T-helper 1 cell treated with Interleukin-12 subunit alpha and Interleukin-12 subunit beta and Interleukin-4 antibody, amounts not matched to agents 30 μg/mL and 1 μg/mL, for 36 hours (primary cell): ENCODE measurements around the gene FOXA1.

ENCODE experiments used
- H3K27ac Mint-ChIP-seq: one replicate; pipeline ENCODE4 v1.8.0; 2021; ENCODE audit warnings: mild to moderate bottlenecking, mixed read lengths
- H3K27me3 Mint-ChIP-seq: one replicate; pipeline ENCODE4 v1.8.0; 2021; ENCODE audit warnings: low read depth, mixed read lengths
- H3K36me3 Mint-ChIP-seq: one replicate; pipeline ENCODE4 v1.8.0; 2021; ENCODE audit warnings: low read depth, mixed read lengths
- H3K4me1 Mint-ChIP-seq: one replicate; pipeline ENCODE4 v1.8.0; 2021; ENCODE audit warnings: low read depth, mixed read lengths
- H3K4me3 Mint-ChIP-seq: one replicate; pipeline ENCODE4 v1.8.0; 2021; ENCODE audit warnings: mild to moderate bottlenecking, moderate library complexity, mixed read lengths
- H3K9me3 Mint-ChIP-seq: one replicate; pipeline ENCODE4 v1.8.0; 2021; ENCODE audit warnings: mixed read lengths

Gene FOXA1

GRCh38 chr14:37615582-37616289 lies 20.7 kb upstream of the FOXA1 start:
- Mint-ChIP-seq H3K4me1 (no peaks in the 10 kb centered on the region), H3K4me3 (no peak overlapping the region), H3K36me3 (peaks cover 2% of the 10 kb centered on the region), H3K9me3 (peaks cover 42% of the 10 kb centered on the region), H3K27ac (no peak overlapping the region), H3K27me3 (peaks cover 4% of the 10 kb centered on the region)

DNA sequence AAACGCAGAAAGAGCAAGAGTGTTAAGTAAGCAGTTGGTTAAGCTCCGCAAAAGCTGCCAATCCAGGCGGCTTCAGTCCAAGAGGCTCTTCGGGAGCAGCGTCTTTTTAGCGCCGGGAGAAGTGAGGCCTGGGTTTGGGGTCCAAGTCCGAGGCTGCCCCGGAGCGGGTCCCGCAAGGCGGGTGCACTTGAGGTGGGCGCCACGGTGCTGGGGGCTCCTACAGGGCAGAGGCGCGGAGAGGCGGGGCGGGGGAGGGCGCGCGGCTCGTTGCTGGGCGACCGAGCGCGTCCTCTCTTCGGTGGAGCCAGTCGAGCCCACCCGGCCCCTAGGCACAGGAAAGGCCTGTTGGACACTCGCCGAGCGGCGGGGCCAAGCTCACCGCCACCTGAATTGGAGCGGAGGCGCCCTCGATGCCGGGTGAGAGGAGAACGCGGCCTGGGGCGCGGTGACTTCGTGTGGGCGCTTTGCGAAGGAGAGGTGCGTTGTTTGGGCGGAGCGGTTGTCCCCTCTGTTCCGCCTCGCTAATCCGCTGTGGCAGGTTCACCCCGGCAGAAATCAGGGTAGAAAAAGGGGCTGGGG lies 16.0 kb upstream of the FOXA1 start:
- H3K27ac Mint-ChIP-seq, result no peak overlapping the region
- H3K9me3 Mint-ChIP-seq, result peaks cover 36% of the 10 kb centered on the region
- no peak overlapping the region for H3K4me3 Mint-ChIP-seq
- peaks cover 3% of the 10 kb centered on the region for H3K27me3 Mint-ChIP-seq
- no peaks in the 10 kb centered on the region for H3K4me1 Mint-ChIP-seq
- peaks cover 2% of the 10 kb centered on the region for H3K36me3 Mint-ChIP-seq

GRCh38 chr14:37608649-37609048 lies 13.6 kb upstream of the FOXA1 start:
- H3K27me3 Mint-ChIP-seq, result peaks cover 3% of the 10 kb centered on the region
- no peaks in the 10 kb centered on the region for H3K4me1 Mint-ChIP-seq
- peaks cover 18% of the 10 kb centered on the region for H3K9me3 Mint-ChIP-seq
- no peak overlapping the region for H3K4me3 Mint-ChIP-seq
- H3K36me3 Mint-ChIP-seq, result no peaks in the 10 kb centered on the region
- H3K27ac Mint-ChIP-seq, result no peak overlapping the region

DNA sequence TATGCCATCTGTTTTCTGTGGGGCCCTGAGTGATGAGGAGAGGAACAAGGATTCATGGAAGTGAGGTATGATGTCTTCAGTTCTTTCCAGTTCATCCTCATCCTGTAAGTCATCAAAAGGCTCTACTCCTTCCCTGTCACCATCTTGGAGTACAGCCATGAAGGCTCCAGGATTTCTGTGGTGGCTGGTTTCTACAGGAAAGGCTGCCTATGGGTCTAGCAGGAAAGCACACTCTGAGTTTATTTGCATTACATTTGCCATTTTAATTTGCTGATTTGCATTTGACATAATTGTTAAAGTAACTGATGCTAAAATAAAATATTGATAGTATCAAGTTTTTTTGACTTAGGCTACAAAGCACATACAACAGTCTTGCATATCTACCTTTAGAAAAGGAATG lies 11.6 kb upstream of the FOXA1 start:
- peaks cover 6% of the 10 kb centered on the region for H3K27me3 Mint-ChIP-seq

GRCh38 chr14:37603688-37604251 lies 8.7 kb upstream of the FOXA1 start:
- Mint-ChIP-seq H3K27me3 (peaks cover 33% of the 10 kb centered on the region), H3K4me1 (peaks cover 1% of the 10 kb centered on the region), H3K36me3 (peaks cover 1% of the 10 kb centered on the region), H3K27ac (no peak overlapping the region), H3K4me3 (no peak overlapping the region), H3K9me3 (peaks cover 8% of the 10 kb centered on the region)

More for the DNA sequence above, 11.6 kb upstream of the FOXA1 start:
- no peak overlapping the region for H3K4me3 Mint-ChIP-seq
- no peak overlapping the region for H3K27ac Mint-ChIP-seq
- no peaks in the 10 kb centered on the region for H3K36me3 Mint-ChIP-seq
- no peaks in the 10 kb centered on the region for H3K4me1 Mint-ChIP-seq
- H3K9me3 Mint-ChIP-seq, result peaks cover 10% of the 10 kb centered on the region

DNA sequence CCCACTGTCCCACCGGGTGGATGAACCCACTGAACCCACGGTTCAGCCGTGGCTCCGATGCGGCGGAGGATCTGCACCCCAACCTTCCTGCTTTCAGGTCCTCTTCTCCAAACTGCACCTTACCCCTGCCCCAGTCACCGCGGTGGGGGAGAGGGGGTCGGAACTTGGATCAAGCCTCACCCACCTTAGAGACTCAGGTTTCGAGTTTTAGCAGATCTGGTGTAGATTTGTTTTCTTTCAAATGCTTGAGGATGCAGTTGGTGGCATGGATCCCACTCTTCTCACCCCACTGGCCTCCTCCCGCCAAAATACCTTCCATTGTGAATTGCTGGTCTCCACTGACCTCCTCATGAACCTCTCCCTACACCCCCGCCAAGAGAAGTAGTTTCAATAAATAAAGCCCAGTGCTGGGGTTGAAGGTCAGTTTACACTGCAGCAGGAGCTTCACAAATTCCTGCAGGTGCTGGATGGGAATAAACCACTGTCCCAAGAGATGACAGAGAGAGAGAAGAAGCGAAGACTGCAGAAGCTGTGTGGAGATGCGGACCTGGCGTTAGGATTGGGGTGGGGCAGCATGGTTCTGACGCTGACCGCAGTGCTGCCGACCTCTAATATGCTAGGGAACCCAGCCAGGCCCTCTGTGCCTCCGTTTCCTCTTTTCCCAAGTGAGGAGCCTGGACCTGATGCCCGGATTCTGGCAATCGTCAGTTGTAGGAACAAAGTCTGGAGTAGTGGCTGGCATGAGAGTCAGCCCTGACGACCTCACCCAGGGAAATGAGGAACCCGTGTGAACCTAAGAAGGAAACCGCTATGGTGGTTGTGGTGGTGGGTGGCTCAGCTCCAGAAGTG lies 7.8 kb upstream of the FOXA1 start:
- Mint-ChIP-seq H3K4me1 (peaks cover 1% of the 10 kb centered on the region), H3K36me3 (peaks cover 1% of the 10 kb centered on the region), H3K9me3 (peaks cover 8% of the 10 kb centered on the region), H3K27ac (no peak overlapping the region), H3K4me3 (no peak overlapping the region), H3K27me3 (peaks cover 42% of the 10 kb centered on the region)

- Mint-ChIP-seq H3K4me3 (no peak overlapping the region), H3K36me3 (peaks cover 1% of the 10 kb centered on the region), H3K9me3 (peaks cover 8% of the 10 kb centered on the region), H3K4me1 (peaks cover 1% of the 10 kb centered on the region), H3K27me3 (peaks cover 52% of the 10 kb centered on the region), H3K27ac (no peak overlapping the region)
These were observed 6.8 kb upstream of the FOXA1 start for GRCh38 chr14:37601865-37602264.

- Mint-ChIP-seq H3K36me3 (peaks cover 5% of the 10 kb centered on the region), H3K27me3 (peaks cover 60% of the 10 kb centered on the region), H3K4me1 (peaks cover 4% of the 10 kb centered on the region), H3K4me3 (no peak overlapping the region), H3K9me3 (peaks cover 8% of the 10 kb centered on the region), H3K27ac (no peak overlapping the region)
These were observed 6.1 kb upstream of the FOXA1 start for GRCh38 chr14:37600880-37601741.

DNA sequence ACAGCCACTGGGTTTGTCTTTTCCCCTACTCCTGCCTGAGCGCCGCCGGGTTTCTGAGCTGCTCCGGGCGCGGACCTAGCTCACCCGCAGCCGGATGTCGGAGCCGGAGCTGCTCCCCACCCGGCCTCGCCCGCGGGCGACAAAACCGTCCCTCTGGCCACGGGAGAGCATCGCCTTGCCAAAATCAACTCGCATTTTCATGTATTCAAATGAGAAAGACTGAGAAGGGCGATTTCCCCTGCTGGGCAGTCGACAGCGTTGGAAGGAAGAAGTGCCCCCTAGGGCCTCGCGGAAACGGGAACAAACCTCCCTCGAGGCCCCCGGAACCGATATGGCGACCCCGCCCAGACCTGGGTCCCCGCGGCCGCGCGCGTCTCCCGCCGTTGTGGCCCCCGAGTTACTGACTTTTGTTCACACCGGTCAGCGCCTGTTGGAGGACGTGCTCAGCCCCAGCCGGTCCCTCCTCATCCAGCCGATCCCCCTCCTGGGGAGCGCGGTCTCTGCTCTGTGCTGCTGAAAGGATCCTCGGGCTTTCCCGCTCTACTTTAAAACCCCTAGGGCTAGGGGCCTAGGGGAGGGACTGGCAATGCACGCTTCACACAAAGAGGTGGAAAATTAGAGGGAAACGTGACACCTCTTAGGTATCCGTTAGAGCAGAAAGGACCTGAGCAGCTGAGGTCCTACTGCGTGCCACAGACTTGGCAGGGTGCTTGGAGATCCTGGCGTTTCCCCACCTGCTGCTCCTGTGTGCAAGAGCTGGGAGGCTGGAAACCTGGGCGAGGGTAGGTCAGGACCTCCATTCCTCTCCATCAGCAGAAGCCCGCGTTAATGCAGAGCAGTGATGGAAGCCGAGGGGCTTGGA lies 4.7 kb upstream of the FOXA1 start:
- Mint-ChIP-seq H3K4me1 (peaks cover 4% of the 10 kb centered on the region), H3K9me3 (peaks cover 8% of the 10 kb centered on the region), H3K4me3 (no peak overlapping the region), H3K27me3 (peaks cover 67% of the 10 kb centered on the region), H3K36me3 (peaks cover 5% of the 10 kb centered on the region), H3K27ac (no peak overlapping the region)

DNA sequence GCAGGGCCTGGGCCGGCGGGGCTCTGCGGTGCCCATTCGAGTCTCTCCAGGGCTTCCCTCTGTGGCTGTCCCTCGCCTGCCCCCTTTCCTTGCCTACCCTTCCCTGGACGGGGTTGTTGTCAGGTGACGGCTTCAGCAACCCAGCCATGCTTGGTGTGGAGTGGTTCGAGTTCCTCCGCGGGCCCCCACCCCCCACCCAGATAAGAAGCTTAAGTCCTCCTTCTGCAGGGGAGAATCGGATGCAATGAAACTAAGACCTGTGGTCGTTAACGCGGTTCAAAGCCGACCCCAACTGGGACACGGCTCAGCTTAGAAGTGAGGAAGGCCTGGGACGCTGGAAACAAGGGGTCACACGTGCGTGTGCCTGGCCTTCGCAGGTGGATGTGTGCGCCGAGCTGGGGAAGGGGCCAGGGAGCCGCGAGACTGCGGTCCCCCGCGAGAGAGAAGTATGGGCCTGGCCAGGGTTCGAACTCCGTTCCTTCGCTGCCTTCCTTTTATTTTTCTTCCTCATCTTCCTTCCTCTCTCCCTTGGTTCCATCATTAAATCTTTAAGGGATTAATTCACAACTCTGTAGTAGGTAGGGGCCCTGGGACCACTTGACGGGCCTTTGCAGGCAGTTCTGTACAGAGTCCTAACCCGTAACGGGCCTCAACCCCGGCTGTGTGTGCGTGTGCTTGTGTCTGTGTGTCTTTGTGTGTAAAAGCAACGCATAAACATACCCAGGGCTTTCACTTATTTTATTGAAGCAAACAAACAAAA lies 3.9 kb upstream of the FOXA1 start:
- Mint-ChIP-seq H3K4me3 (peak overlapping the region; percentile 61), H3K27ac (peak overlapping the region; percentile 68), H3K36me3 (peaks cover 9% of the 10 kb centered on the region), H3K9me3 (peaks cover 8% of the 10 kb centered on the region), H3K4me1 (peaks cover 8% of the 10 kb centered on the region), H3K27me3 (peaks cover 71% of the 10 kb centered on the region)

DNA sequence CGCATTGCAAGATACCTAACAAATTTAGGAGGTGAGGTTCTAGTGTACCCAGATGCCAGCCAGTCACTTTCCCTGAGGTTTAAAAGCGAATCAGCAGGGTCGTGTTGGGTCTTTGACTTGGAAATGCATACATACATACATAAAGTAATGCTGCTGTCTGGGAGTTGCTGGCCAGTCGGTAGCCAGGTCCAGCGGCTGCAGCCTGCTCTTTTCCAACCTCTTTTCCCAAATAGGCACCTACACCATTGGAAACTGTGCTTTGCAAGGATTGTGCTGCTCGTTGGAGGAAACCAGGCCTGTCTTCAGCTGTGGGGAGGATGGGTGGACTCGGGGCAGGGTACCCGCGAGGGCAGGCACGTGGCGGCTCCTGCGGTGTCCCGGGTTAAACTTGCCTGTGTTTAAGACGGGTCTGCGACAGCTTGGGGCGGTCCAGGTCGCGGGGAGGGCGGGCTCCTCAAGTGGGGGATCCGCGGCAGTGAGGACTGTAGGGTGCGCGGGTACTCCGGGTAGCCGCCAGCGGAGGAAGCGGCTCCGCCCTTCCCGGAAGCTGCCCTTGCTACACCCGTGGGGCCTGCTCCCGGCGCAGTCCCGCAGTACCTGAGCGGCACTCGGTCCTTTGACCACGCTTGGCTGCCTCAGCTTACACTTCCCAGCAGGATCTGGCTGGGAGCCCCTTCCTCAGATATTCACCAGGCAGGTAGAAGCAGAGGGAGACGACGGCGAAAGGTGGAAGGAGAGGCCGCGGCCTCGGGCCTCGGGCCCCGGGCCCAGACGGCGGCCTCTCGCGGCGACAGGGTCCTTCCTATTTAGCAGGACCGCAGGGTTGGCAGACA lies 3.1 kb upstream of the FOXA1 start:
- Mint-ChIP-seq H3K36me3 (peaks cover 9% of the 10 kb centered on the region), H3K4me3 (no peak overlapping the region), H3K27me3 (peaks cover 79% of the 10 kb centered on the region), H3K9me3 (peaks cover 8% of the 10 kb centered on the region), H3K4me1 (peaks cover 9% of the 10 kb centered on the region), H3K27ac (no peak overlapping the region)

DNA sequence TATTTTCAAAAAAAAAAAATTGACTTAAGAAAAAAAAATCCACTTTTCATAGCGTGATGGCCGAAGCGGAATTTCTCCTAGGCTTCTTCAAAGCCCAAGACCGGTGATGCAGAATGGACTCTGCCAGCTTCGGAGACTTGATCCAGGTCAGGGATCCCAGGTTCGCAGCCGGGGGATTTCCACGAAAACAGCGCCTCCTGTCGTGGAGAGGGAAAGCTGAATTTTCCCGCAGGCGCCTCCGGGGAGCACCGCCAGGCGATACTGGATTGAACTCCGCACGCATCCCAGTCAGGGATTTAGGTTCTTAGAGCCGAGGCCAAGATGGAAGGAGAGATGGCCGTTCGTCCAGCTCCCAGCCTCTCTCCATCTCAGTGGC lies 2.5 kb upstream of the FOXA1 start:
- H3K9me3 Mint-ChIP-seq, result peaks cover 8% of the 10 kb centered on the region
- H3K4me1 Mint-ChIP-seq, result peaks cover 9% of the 10 kb centered on the region
- H3K27ac Mint-ChIP-seq, result no peak overlapping the region
- H3K27me3 Mint-ChIP-seq, result peaks cover 81% of the 10 kb centered on the region
- peaks cover 9% of the 10 kb centered on the region for H3K36me3 Mint-ChIP-seq
- no peak overlapping the region for H3K4me3 Mint-ChIP-seq
